HUDEP-2 (cell line): ENCODE measurements around the gene PPP1R9B.

Experiments
- DNase-seq, 76 experiments: peaks; one replicate each; lab custom pipeline; 2025; ENCODE audit not compliant: unreplicated experiment in 76 of 76; lab: John Stamatoyannopoulos, UW

Gene PPP1R9B

DNA sequence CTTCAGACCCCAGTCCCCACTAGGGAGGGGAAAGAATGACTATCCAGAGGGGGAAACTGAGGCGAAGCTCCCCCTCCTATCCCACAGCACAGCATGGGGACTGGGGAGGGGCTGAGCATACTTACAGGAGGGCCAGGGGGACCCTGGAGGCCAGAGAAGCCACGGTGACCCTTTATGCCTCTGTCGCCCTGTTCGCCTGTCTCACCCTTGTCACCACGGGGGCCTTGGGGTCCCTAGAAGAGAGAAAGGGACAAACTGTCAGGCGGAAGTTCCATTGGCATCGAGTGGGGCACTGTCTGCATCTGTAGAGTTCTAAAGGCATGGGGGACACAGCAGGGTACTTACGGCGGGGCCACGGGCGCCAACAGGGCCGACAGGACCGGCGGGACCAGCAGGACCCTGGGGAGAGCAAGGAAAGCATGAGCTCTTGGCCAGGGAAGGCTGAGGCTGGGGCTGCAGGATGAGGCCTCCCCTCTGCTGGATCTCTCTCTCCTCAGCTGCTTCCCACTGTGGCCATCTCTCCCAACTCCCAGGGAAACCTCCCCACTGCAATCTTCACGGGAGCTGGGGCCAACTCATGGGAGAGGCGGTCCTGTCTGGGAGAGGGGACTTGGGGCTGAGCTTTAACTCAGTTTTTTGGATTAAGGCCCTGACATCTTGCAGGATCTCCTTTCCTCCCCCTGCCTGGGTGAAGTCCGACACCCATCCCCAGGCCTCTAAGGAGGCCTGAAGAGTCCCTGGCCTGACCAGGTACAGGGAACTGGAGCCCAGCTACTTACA, 37.5 kb upstream of the PPP1R9B start:
- no peak for DNase-seq

DNA sequence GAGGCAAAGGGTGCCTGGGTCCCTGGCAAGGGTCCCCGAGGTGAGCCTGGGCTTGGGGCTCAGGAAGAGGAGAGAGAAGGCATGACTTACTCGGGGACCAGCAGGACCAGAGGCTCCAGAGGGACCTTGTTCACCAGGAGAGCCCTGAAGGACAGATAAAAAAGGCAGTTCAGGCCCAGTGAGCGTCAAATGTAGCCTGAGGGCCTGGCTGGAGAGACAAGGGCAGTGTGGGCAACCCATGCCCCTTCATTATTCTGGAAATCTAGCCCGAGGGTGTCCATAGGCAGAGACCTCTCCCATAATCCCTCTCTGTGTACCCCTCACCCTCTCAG, 36.9 kb upstream of the PPP1R9B start:
- DNase-seq, result no peak

DNA sequence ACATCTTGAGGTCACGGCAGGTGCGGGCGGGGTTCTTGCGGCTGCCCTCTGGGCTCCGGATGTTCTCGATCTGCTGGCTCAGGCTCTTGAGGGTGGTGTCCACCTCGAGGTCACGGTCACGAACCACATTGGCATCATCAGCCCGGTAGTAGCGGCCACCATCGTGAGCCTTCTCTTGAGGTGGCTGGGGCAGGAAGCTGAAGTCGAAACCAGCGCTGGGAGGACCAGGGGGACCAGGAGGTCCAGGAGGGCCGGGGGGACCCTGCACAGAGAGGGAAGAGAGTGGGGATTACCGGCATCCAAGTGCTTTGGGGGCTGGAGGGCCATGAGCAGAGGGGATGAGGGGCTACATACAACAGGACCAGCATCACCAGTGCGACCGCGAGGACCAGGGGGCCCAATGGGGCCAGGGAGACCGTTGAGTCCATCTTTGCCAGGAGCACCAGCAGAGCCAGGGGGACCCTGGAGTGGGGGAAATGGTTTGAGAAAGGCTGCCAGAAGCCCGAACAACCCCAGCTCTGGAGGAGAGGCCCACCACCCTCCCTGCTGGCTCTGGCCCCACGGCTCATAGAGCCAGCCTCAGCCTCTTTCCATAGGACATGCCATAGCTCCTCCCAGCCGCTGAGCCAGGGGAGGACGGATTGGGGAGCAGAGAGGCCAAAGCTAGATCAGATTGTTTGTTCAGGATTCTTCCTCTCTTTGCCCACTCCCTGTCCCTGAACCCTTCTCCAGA, 36.4 kb upstream of the PPP1R9B start:
- no peak for DNase-seq

DNA sequence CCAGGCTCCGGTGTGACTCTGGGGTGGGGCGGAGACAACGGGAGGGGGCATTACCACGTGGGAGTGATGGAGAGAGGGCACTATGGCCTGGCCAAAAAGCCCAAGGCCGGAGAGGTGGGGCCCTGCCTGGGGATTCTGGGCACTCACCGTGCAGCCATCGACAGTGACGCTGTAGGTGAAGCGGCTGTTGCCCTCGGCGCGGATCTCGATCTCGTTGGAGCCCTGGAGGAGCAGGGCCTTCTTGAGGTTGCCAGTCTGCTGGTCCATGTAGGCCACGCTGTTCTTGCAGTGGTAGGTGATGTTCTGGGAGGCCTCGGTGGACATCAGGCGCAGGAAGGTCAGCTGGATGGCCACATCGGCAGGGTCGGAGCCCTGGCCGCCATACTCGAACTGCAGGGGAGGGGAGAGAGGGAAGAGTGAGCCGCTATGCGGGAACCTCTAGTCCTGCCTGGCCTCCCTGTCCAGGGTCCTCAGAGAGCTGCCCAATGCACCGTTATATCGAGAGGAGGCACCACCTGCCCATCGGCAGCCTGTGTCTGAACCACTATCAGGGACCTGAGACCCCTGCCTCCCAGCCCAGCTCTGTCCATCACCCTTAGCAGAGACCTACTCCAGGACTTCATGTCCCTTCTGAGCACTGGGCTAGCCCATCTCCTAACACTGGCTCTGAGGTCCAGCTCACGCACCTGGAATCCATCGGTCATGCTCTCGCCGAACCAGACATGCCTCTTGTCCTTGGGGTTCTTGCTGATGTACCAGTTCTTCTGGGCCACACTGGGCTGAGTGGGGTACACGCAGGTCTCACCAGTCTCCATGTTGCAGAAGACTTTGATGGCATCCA, 35.4 kb upstream of the PPP1R9B start:
- DNase-seq, result no peak

DNA sequence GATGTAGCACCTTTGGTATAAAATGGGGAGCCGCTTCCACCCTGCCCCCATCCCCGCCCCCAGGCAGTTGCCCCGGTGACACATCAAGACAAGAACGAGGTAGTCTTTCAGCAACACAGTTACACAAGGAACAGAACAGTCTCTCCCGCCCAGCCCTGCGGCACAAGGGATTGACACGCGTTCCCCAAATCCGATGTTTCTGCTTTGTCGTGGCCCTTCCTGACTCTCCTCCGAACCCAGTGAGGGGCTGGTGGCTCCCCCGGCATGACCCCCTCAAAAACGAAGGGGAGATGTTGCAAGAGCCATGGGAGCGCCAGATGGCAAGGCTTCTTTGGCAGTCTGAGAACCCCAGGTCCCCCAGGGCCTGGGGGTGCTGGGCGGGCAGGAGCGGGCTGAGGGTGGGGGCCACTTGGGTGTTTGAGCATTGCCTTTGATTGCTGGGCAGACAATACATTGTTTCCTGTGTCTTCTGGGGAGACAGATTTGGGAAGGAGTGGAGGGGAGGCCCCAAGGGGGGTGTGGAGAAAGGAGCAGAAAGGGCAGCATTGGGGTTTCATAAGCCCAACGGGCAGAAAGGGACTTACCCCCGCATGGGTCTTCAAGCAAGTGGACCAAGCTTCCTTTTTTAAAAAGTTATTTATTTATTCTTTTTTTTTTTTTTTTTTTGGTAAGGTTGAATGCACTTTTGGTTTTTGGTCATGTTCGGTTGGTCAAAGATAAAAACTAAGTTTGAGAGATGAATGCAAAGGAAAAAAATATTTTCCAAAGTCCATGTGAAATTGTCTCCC, 34.3 kb upstream of the PPP1R9B start:
- no peak for DNase-seq

DNA sequence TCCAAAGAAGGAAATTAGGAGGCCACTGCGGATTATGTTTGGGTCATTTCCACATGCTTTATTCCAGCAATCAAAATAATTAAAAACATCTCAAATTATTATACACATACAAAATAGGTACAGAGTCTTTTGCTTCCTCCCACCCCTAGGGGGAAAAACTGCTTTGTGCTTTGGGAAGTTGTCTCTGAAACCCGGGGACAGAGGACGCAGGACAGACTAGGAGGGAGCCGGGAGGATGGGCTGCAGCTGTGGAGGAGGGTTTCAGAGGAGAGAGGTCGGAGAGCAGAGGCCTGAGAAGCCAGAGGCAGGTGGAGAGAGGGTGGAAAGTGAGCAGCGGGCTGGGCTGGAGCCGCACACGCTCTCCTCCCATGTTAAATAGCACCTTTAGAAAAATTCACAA, 33.6 kb upstream of the PPP1R9B start:
- no peak for DNase-seq

DNA sequence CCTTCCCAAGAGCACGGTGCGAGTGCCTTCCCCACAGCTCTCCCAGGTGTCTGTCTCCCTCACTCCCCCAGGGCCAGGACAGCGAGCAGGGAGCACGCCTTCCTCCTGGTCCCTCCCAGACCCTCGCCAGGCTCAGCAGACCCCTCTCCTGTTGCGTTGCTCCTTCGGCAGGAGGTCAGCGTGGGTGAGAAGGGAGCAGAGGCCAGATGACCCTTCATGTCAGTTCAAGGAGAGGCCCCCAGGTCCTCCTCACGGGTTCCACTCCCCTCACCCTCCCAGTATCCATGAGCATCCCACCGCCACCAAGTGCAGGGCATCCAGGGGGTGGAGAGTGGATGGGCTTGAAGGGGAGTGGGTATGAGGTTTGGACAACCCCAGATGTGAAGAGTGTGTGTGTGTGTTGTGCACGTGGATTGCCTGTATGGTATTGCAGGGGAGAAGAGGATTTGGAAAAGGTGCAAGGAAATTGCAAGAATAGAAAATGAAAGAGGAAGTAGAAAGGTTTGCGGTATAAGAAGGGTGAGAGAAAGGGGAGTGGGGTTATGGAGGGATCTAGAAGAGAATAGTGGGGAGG, 33.0 kb upstream of the PPP1R9B start:
- no peak for DNase-seq

DNA sequence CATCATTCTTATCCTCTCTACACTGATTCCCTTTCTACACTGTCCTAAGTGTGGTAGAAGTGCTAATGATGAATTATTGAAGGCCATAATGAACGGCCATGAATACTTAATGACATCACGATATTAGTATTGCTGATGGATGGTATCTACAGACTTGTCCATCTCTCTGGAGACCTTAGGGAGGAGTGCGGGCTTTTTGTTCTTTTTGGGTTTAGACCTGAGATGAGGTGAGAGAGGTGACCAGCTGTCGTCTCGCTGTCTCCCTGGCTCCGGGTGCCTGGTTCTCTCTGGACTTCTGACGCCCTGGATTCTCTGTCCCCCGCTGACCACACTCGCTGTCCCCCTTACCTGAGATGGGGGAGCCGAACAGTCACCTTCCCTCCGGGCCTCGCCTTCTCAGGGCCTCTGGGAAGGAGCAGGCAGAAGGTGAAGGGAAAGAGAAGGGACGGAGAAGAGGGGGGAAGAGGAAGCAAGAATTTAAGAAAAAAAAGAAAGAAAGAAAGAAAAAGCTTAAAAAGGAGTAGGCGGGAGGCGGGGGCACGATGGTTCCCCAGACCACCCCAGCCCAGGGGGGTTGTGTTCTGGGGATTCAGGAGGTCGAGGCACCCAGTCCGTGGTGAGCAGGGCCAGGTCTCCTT, 32.4 kb upstream of the PPP1R9B start:
- DNase-seq, result no peak

DNA sequence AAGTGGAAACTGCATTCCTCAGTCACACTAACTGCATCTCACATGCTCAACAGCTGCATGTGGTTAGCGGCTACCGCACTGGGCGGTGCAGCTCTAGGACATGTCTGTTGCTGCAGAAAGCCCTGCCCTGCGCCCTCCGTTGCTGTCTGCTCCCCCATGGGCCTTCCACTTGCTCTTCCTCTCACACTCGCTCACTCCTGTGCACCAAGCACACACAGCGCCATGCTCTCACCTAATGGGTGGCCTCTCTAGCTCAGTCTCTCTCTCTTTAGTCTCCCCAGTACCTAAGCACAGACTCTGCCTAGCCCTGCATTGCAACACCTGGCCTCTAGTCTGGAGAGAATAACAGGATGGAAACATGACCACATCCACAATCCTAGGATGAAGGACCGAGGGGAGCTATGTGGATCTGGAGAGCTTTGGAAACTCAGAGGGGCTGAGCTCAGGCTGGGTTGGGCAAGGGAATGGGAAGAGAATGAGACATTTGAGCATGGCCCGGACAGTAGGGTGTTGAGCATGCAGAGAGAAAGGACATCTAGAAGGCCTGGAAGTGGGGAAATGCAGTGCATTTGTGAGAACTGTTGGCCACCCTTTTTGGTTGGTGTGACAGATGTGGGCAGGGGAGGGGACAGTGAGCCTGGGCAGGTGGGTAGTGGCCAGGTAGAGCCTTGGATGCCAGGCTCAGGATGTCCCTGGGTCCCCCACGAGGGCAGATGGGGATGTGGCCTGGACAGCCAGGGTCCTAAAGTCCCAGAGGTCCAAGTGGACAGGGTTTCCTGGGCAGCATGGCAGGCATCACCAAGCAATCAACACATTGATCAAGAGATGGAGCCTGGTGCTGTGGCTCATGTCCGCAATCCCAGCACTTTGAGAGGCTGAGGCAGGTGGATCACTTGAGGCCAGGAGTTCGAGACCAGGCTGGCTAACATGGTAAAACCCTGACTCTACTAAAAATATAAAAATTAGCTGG, 31.4 kb upstream of the PPP1R9B start:
- no peak for DNase-seq

DNA sequence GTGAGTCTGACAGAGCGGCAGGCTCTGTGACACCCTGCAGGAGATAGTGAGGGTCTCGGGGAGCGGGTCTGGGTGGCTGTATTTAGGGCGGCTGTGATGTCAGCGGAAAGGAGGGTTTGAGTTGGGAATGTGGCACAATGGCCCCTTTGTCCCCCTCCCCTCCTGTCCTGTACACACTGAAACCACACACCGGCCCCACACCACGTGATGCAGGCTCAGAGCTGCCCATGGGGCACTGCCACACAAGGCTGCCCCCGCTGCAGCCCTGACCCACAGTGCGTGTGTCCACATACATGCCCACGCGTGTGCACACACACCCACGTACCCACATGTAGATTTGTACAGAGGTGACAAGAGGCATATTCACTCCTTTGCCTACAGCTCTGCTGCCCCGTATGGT, 30.7 kb upstream of the PPP1R9B start:
- no peak for DNase-seq

DNA sequence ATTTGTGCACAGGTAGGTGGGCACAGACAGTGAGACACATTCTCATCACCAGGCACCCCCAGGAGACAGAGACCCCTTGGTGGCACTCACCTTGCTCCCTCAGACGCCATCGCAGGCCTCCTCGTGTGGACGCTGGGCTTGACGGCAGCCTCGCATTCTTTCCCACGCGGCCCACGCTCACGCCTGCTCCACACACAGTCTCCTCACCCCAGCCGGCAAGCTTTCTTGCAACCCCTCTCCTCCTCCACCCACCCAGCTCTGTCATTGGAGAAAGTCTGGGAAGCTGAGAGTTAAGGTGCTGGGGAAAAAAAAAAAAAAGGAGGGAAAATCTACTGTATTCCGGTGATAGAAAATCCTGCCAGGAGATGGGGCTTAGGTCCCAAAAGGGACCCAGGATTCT, 30.1 kb upstream of the PPP1R9B start:
- no peak for DNase-seq

DNA sequence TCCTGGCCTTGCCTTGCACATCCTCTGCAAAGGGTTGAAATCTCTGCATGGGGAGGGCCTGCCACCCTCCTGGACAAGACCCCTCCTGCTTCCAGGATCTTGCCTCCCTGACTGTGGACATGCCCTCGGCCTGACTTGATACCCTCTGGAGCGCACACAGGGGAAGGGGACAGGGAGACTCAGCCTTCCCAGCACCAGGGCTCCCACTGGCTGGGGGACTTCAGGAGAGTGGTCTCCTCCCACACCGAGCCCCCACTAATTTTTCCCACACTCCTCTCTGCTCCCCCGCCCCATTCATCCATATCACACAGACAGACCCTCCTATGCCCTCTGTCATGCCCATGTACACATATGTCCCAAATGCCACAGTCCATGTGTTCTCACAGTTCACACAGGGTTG, 29.6 kb upstream of the PPP1R9B start:
- DNase-seq, result no peak

DNA sequence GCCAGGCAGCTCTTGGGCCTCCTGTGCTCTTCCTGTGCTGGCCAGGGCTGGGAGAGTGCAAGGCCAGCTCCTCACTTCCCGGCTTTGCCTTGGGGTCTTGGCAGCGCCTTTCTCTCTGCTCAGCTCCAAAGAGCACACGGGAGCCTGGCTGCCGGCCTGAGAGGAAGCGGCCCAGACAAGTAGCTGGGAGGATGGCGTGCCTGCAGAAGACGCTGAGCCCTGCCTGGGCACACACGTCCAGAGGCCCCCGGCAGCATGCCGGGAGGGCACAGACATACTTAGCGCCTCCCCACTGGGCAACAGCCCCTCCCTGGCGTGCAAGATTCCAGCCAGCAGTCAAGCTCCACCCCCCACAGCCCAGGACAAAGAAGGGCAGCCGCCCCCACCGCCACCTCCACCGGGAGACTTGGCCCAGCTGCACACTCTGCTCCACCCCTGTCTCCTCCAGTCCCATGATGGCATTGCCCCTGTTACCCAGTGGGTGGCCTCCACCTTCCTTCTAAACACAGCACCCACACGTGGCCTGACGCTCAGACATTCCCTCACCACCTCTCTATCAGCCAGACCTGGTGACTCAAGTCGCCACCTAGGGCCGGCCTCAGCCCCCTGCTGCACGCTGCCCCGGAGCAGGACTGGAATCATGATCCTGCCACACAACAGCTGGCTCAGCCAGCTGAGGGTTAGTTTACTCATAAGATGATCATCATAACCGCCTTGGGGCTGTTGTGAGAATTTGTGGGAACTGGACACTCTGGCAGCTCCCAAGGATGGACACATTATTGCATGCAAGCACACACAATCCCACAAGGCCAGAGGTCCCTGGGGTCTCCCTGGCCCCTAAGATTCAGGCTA, 27.7 kb upstream of the PPP1R9B start:
- peak in 72 of 76 experiments; percentile 10 to 85 (median 64) for DNase-seq

DNA sequence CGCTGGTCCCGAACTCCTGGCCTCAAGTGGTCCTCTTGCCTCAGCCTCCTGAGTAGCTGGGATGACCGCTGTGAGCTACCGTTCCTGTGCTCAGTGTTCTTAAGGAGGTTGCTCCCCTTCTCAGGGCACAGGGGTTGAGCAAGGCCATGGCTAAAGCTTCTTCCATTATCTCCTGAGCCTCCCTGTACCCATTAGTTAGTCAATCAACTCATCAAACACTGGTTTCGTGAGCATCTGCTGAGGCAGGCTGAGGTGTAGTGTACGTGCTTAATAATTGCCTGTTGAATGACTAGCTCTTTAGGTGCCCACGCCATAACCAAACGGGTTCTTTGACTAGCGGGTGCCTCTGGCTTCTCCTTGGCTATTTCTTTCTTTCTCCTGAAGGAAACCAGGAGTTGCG, 27.0 kb upstream of the PPP1R9B start:
- no peak for DNase-seq

DNA sequence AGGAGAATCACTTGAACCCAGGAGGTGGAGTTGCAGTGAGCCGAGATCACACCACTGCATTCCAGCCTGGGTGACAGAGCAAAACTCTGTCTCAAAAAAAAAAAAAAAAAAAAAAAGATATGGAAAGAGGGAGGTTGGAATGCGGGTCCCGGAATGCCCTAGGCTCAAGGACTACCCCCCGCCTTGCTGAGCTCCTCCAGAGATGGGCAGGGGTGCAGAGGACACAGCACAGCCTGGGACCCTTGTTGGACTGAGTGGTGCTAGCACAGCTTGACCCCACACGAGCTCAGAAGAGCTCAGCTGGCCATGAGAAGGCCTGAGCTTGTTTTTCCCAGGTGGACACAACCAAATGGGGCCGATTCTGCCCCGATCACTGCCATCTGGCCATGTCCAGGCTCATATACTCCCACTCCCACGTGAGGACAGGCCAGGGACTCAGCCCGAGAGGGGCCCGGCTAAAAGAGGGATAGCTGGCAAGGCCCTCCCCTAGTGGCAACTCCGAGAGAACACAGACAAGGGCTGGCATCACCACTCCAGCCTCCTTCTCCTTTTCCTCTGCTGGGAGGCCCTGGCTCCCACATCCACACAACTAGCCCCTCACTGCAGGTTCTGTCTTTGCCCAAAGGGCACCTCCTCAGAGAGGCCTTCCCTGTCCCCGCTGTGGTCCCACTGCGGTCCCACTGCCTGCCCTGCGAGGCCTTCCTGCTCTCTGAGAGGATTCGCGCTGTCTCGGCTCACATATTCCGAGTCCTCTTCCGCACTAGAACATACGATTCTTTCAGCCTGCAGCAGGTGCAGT, 26.3 kb upstream of the PPP1R9B start:
- DNase-seq, result no peak

DNA sequence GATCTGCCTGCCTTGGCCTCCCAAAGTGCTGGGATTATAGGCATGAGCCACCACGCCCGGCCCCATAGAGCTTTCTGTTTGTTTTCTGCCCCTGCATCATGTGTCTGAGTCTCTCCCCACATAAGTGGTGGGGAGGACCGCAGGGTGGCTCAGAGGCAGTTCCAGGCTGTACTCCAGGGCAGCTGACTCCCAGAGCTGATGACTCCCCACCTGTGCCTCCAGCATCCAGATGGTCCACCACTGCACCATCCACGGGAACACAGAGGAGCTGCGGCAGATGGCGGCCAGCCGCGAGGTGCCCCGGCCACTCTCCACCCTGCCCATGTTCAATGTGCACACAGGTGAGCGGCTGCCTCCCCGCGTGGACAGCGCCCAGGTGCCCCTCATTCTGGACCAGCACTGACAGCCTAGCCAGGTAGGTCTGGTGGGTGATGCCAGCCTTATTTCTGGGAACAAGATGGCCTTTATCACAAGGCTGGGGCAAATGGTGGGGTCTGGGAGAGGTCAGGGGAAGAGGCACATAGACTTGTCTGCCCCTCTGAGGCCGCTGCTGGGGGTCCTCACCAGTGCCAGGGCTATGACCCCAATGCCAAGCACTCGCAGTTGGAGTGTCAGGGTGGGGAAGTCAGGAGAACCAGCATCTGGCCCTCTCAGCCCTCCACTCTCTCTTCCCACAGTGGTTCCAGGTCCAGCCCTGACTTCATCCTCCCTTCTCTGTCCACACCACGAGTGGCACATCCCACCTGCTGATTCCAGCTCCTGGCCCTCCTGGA, 24.7 kb upstream of the PPP1R9B start:
- no peak for DNase-seq
